ENCODE measurements around the gene SPOUT1.

Gene SPOUT1

DNA sequence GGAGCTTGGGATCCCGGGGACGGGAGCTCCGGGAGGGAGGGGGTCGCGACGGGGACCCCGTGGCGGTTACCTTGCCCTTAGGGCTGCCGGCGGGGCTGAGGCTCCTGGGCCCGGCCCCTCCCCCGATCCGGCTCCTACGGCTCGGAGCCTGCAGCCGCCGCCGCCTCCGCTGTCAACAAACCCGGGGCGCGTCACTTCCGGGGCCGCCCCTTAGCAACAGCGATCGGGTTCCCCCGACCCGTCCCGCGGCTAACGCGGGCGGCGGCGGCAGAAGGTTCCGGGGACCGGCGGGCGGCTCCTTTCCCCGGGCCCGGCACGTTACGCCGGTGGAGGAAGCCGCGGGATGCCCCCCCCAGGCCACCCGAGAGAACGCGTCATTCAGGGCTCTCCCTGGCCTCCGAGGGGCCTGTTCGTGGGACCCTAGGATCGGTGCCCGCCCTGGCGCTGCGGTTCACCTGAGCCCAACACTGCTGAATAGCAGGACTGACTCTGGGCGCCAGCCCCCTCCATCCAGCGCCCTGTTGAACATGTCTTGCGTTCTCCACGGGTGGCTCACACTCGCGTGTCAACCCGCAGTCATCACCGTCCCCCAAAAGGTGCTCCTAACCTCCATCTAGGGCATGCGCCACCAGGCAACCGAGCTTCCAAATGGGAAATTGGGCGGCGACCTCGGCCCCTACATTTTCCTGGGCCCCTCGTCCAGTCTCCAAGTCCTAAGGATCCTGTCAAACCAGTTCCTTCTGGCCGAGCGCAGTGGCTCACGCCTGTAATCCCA, 57.7 kb downstream of the SPOUT1 start, which contains the start of gene ZER1:
Gene ZER1, minus strand, starts transcription at position 183 of the 775 bp plus-strand sequence. CDS start 16,362 bp downstream, outside the sequence.
- peak; percentile 79 for DNase-seq (ENCODE audit: low read depth)

DNA sequence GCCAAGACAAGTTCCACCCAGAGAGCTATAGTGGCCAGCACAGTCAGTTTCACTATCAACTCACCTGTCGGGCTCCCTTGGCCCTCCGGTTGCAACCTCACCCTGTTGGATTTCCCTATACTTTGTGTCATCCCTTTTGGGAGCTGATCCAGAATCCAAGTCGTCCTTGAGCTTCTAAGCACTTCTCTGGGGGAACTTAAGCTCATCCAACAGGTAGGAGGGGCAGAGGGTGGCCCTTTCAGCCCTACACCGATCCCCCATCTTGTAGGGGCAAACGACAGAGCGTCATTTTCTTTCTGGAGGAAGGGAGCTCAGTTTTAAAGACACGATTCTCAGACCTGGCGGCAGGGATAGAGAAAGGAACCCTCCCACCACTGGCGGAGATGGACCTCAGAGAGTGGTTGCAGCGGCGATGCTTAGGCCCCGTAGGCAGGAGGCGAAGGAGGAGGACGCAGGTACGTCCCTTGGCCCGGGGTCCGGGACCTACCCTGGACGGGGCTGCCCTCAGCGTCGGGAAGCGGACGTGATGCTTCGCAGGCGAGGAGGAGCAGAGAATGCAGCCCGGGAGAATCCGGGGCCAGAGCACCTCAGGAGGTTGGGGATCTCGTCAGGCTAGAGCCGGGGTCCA, 58.4 kb downstream of the SPOUT1 start:
- DNase-seq (ENCODE audit: low read depth): no peak

DNA sequence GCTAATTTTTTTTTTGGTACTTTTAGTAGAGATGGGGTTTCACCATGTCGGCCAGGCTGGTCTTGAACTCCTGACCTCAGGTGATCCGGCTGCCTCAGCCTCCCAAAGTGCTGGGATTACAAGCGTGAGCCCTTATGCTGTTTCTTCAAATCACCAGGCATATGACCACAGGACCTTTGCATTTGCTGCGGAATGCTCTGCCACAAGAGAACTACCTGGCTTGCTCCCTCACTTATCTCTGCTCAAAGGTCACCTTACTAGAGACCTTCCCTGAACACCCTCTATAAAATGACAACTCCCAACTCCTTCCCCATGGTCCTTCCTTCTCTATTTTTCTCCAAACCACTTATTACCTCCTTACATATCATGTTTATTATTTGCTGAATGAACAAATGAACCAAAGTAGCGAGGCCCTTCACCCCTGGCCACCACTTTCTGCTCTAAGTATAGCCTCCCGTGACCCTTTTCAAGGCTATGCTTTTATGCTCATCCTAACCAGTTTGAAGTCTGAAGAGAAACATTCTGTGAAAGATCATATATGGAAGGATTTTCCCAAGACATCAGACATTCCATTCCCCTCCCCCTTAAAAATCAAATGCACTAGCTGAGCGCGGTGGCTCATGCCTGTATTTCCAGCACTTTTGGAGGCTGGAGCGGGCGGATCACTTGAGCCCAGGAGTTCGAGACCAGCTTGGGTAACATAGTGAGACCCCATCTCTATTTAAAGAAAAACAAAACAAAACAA, 59.1 kb downstream of the SPOUT1 start:
- DNase-seq (ENCODE audit: low read depth): no peak
